ENCODE measurements around the gene SYT12.
"Not testable (repeated sequence)": the region's sequence is repeated elsewhere in the genome, so short reads cannot be mapped to it uniquely, and the experiment has no call there.

Gene SYT12

GRCh38 chr11:66985508-66986177 lies 37.3 kb upstream of the SYT12 start:
- ChIA-PET POLR2A (no interaction called here), CTCF (interaction anchor here (3.1 kb wide), 1 partner anchor 9 kb away, joined by 16 read pairs; the partner anchor contains the start of gene C11orf86)
- no peak for DNase-seq (ENCODE audit: extremely low spot score)
- no peak for TF ChIP-seq CTCF (IDR thresholded peaks at IDR 0.05; ENCODE audit: control extremely low read depth, extremely low read depth, low read depth, missing control alignments)

GRCh38 chr11:66986178-66986545 lies 36.8 kb upstream of the SYT12 start:
- DNase-seq (ENCODE audit: extremely low spot score), result no peak
- no peak for TF ChIP-seq CTCF (IDR thresholded peaks at IDR 0.05; ENCODE audit: control extremely low read depth, extremely low read depth, low read depth, missing control alignments)
- CTCF ChIA-PET, result interaction anchor here (3.1 kb wide), 1 partner anchor 10 kb away, joined by 16 read pairs; the partner anchor contains the start of gene C11orf86
- POLR2A ChIA-PET, result no interaction called here

GRCh38 chr11:66987158-66987620 lies 35.7 kb upstream of the SYT12 start:
- no peak for DNase-seq (ENCODE audit: extremely low spot score)
- TF ChIP-seq CTCF (IDR thresholded peaks at IDR 0.05; ENCODE audit: control extremely low read depth, extremely low read depth, low read depth, missing control alignments), result no peak
- ChIA-PET CTCF (interaction anchor here (1.2 to 3.1 kb wide), 2 partner anchors 11 kb away, joined by 3 to 16 read pairs; partner anchors contain the start of gene C11orf86), POLR2A (no interaction called here)

GRCh38 chr11:66987924-66988637 lies 34.9 kb upstream of the SYT12 start:
- CTCF ChIA-PET, result interaction anchor here (1.0 to 1.2 kb wide), 2 partner anchors 9 to 12 kb away, joined by 3 read pairs; no protein-coding TSS in a partner anchor
- no peak for DNase-seq (ENCODE audit: extremely low spot score)
- POLR2A ChIA-PET, result no interaction called here
- no peak for TF ChIP-seq CTCF (IDR thresholded peaks at IDR 0.05; ENCODE audit: control extremely low read depth, extremely low read depth, low read depth, missing control alignments)

- CTCF ChIA-PET, result interaction anchor here (1.0 to 1.5 kb wide), 2 partner anchors 8 to 17 kb away, joined by 3 to 4 read pairs; no protein-coding TSS in a partner anchor
- POLR2A ChIA-PET; DNase-seq (ENCODE audit: extremely low spot score): not testable (repeated sequence)
Measured at GRCh38 chr11:66988741-66989140, 34.2 kb upstream of the SYT12 start.

- CTCF ChIA-PET, result interaction anchor here (1.4 to 1.5 kb wide), 2 partner anchors 14 to 18 kb away, joined by 4 read pairs; no protein-coding TSS in a partner anchor
- DNase-seq (ENCODE audit: extremely low spot score); POLR2A ChIA-PET: not testable (repeated sequence)
Measured at GRCh38 chr11:66989360-66989759, 33.6 kb upstream of the SYT12 start.

GRCh38 chr11:66992041-66992440 lies 30.9 kb upstream of the SYT12 start:
- no peak for DNase-seq (ENCODE audit: extremely low spot score)
- ChIA-PET CTCF (interaction anchor here (1.1 kb wide), 1 partner anchor 16 kb away, joined by 5 read pairs; no protein-coding TSS in a partner anchor), POLR2A (no interaction called here)
- no peak for TF ChIP-seq CTCF (IDR thresholded peaks at IDR 0.05; ENCODE audit: control extremely low read depth, extremely low read depth, low read depth, missing control alignments)

All from GM10248 (cell line).